IMR-90 (cell line): ENCODE data around the gene ZRANB3. TPM values are rescaled to one million over a fixed set of nuclear protein-coding genes. Genes with fewer than 3 reads are reported as not detected.

Experiments
- ATAC-seq: fragments of 200-7000 bp; cut with Tn5 transposase; 2 replicates; pipeline ENCODE4 v1.9.1; 2020; ENCODE audit warnings: low read depth, mild to moderate bottlenecking, moderate library complexity
- BruUV-seq: library from RNA; stranded (reverse); fragments of 400-500 nt; replicated peaks from 2 replicates; lab custom pipeline; 2021; lab: Mats Ljungman, UMichigan
- CTCF ChIA-PET: fragments of 300-600 bp; formaldehyde crosslinking; extraction: SDS; loops from one replicate; lab custom pipeline; 2021; ENCODE audit warnings: antibody characterized with exemption; lab: Yijun Ruan, JAX
- POLR2A ChIA-PET: fragments of 300-600 bp; sonication (Branson Sonifier 250); formaldehyde crosslinking; loops from one replicate; lab custom pipeline; 2022; ENCODE audit warnings: antibody characterized with exemption; ENCODE audit not compliant: unreplicated experiment; lab: Charles Lee
- DNase-seq: peaks from one replicate; pipeline ENCODE4 v3.0.0; 2013
- H2AFZ ChIP-seq: replicated peaks from 2 replicates; pipeline ENCODE3; 2013; ENCODE audit warnings: low read length, mild to moderate bottlenecking; ENCODE audit not compliant: poor library complexity
- H2AK5ac ChIP-seq: 2 replicates; pipeline ENCODE4 v1.6.1; 2013; ENCODE audit warnings: low read depth, low read length, inconsistent platforms
- H2AK9ac ChIP-seq: replicated peaks from 2 replicates; pipeline ENCODE3; 2013; ENCODE audit warnings: mild to moderate bottlenecking, low read depth, low read length, moderate library complexity; ENCODE audit not compliant: poor library complexity
- H2BK120ac ChIP-seq: 2 replicates; pipeline ENCODE4 v1.6.1; 2013; ENCODE audit warnings: low read depth, low read length, inconsistent platforms
- H2BK15ac ChIP-seq: 3 replicates; pipeline ENCODE4 v1.6.1; 2013; ENCODE audit warnings: low read depth, low read length, inconsistent platforms
- H2BK20ac ChIP-seq: 2 replicates; pipeline ENCODE4 v1.6.1; 2013; ENCODE audit warnings: low read depth, mild to moderate bottlenecking, inconsistent platforms, low read length, moderate library complexity
- H2BK5ac ChIP-seq: 2 replicates; pipeline ENCODE4 v1.6.1; 2013; ENCODE audit warnings: mild to moderate bottlenecking, low read depth, low read length, inconsistent platforms; ENCODE audit not compliant: poor library complexity, severe bottlenecking
- H3K14ac ChIP-seq: replicated peaks from 2 replicates; pipeline ENCODE4 v1.6.1; 2013; ENCODE audit warnings: low read depth, low read length, inconsistent platforms
- H3K18ac ChIP-seq: 2 replicates; pipeline ENCODE4 v1.6.1; 2013; ENCODE audit warnings: low read depth, low read length, control low read depth
- H3K23ac ChIP-seq: 2 replicates; pipeline ENCODE4 v1.6.1; 2013; ENCODE audit warnings: low read depth, low read length, inconsistent platforms
- H3K27ac ChIP-seq: 2 replicates; pipeline ENCODE4 v1.5.1; 2013; ENCODE audit warnings: mild to moderate bottlenecking, control low read depth, low read length; ENCODE audit not compliant: insufficient read depth
- H3K27me3 ChIP-seq: 2 replicates; pipeline ENCODE4 v1.6.1; 2013; ENCODE audit warnings: low read length; ENCODE audit not compliant: control insufficient read depth, insufficient read depth
- H3K36me3 ChIP-seq: 2 replicates; pipeline ENCODE4 v1.6.1; 2013; ENCODE audit warnings: low read length, mixed read lengths; ENCODE audit not compliant: control insufficient read depth, insufficient read depth
- H3K4ac ChIP-seq: 2 replicates; pipeline ENCODE4 v1.6.1; 2013; ENCODE audit warnings: low read depth, low read length, inconsistent platforms
- H3K4me1 ChIP-seq: 2 replicates; pipeline ENCODE4 v1.6.1; 2013; ENCODE audit warnings: low read length, mixed read lengths; ENCODE audit not compliant: control insufficient read depth, insufficient read depth
- H3K4me2 ChIP-seq: 2 replicates; pipeline ENCODE4 v1.6.1; 2013; ENCODE audit warnings: low read depth, mild to moderate bottlenecking, control low read depth, low read length, moderate library complexity
- H3K4me3 ChIP-seq: 2 replicates; pipeline ENCODE4 v1.5.1; 2013; ENCODE audit warnings: low read depth, mild to moderate bottlenecking, control low read depth, low read length, moderate library complexity; ENCODE audit not compliant: insufficient read depth
- H3K56ac ChIP-seq: 2 replicates; pipeline ENCODE4 v1.6.1; 2013; ENCODE audit warnings: low read length, inconsistent platforms; ENCODE audit not compliant: insufficient read depth; ENCODE audit errors: extremely low read depth
- H3K79me1 ChIP-seq, 2 experiments: 2 replicates each; pipeline ENCODE4 v1.6.1; 2013; ENCODE audit warnings: low read length in 2 of 2, inconsistent platforms in 1 of 2, low read depth in 1 of 2
- H3K9ac ChIP-seq: 2 replicates; pipeline ENCODE4 v1.6.1; 2013; ENCODE audit warnings: low read depth, low read length, control low read depth
- H3K9me1 ChIP-seq: 2 replicates; pipeline ENCODE4 v1.6.1; 2013; ENCODE audit warnings: low read length, inconsistent platforms; ENCODE audit not compliant: insufficient read depth
- H3K9me3 ChIP-seq: 2 replicates; pipeline ENCODE4 v1.6.1; 2013; ENCODE audit warnings: low read length; ENCODE audit not compliant: control insufficient read depth, insufficient read depth
- H4K20me1 ChIP-seq: 2 replicates; pipeline ENCODE4 v1.6.1; 2013; ENCODE audit warnings: low read length, inconsistent platforms; ENCODE audit not compliant: insufficient read depth
- H4K5ac ChIP-seq: 2 replicates; pipeline ENCODE4 v1.6.1; 2013; ENCODE audit warnings: mild to moderate bottlenecking, low read depth, low read length, control low read depth
- H4K8ac ChIP-seq, 2 experiments: 2 replicates each; pipeline ENCODE4 v1.6.1; 2013; ENCODE audit warnings: low read depth in 2 of 2, low read length in 2 of 2, control low read depth in 1 of 2, inconsistent platforms in 1 of 2
- H4K91ac ChIP-seq: 2 replicates; pipeline ENCODE4 v1.6.1; 2013; ENCODE audit warnings: low read depth, low read length, inconsistent platforms; ENCODE audit not compliant: insufficient read depth
- FOS ChIP-seq: fragments of 150-350 bp; IDR thresholded peaks from 2 replicates; pipeline ENCODE4 v1.6.1; 2016; ENCODE audit warnings: low read depth, low read length
- POLR2A ChIP-seq: IDR thresholded peaks from 2 replicates; pipeline ENCODE4 v1.6.1; 2012; ENCODE audit warnings: mild to moderate bottlenecking, low read depth, low read length
- WGBS, 2 experiments: methylation state at CpG; one replicate each; pipeline versions ENCODE4 v1.1.5 to v1.1.7; 2013; ENCODE audit warnings: missing lambda C conversion rate in 2 of 2; ENCODE audit not compliant: insufficient read length in 1 of 2; ENCODE audit errors: extremely low coverage in 2 of 2; 5-methylcytosine and 5-hydroxymethylcytosine counted together
- dilution Hi-C: fragments of 300-500 bp; cut with HindIII; formaldehyde crosslinking; loops from one replicate; pipeline ENCODE4 v1.14.3; 2018; ENCODE audit warnings: low sequenced_read_pairs; ENCODE audit not compliant: unreplicated experiment
- in situ Hi-C: fragments of 300-500 bp; cut with MboI; formaldehyde crosslinking; loops from 3 replicates; pipeline ENCODE4 v1.14.3; 2019; ENCODE audit warnings: low sequenced_read_pairs, inconsistent platforms, mixed read lengths
- intact Hi-C: fragments of 100-400 bp; cut with micrococcal nuclease; formaldehyde crosslinking; loops from 2 replicates; pipeline ENCODE4 v1.10.0; 2022
- polyA plus RNA-seq, 3 experiments: library from polyadenylated mRNA; depleted of rRNA; stranded (reverse); fragments of >200 nt; gene quantifications; 2 replicates each; pipeline ENCODE4 v1.2.3, GENCODE V29; 2012; ENCODE audit warnings: low replicate concordance in 1 of 3
- total RNA-seq: library from RNA; depleted of rRNA; stranded (reverse); fragments of >200 nt; gene quantifications from 2 replicates; pipeline ENCODE4 v1.2.3, GENCODE V29; 2012
- TF ChIP-seq, protein P1 (sequence below): conservative IDR thresholded peaks from 2 replicates; pipeline ENCODE4 v1.5.1; 2012; ENCODE audit warnings: mild to moderate bottlenecking, low read depth, low read length, improper control_type of control experiment

ZRANB3 gene
- total and polyA plus RNA-seq, 2 of the 4 experiments (the other 2 are of a cell fraction) = 3.4 to 9.3 TPM

DNA sequence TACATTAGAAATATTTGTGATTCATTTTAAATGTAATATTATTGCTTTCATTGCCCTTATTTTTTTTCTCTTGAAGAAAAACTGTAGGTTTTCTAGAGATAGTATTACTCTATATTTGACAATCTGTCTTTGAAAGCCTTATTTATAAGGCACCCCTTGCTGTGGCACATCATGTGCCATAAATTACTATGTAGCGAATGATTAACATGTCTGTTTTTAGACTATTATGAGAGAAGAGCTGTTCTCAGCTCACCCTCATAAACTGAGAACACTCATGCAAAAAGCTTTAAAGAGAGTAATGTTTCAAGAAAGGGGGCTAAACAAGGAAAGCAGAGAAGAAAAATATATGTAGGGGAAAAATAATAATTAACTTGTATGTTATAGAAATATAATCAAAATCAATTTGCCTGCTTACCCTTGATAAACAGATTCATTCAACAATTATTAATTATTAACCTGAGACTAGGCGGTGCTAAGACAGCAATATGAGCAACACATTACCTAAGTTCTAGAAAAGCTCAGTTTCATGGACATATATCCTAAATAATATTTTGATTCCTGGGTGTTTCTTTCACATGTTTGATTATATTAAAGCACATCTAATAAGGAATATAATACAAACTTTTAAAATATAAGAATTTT, 409.9 kb downstream of the ZRANB3 start:
- no peak overlapping the region for H3K18ac ChIP-seq
- ATAC-seq (no peak), DNase-seq (no peak)
- no peak overlapping the region for H2BK20ac ChIP-seq
- H3K27ac ChIP-seq = no peak overlapping the region
- no peak overlapping the region for H3K4me2 ChIP-seq
- no peak overlapping the region for H4K5ac ChIP-seq
- H2AFZ ChIP-seq = no peak overlapping the region
- no peaks in the 10 kb centered on the region for H4K20me1 ChIP-seq
- H3K27me3 ChIP-seq = no peaks in the 10 kb centered on the region
- peaks cover 8 to 10% of the 10 kb centered on the region in 2 experiments; a peak in 2 of 4 replicates for H3K79me1 ChIP-seq
- intact Hi-C loops = no loop called here
- H3K9me1 ChIP-seq = peaks cover 2% of the 10 kb centered on the region; the same call in 1 of the 2 replicates
- no peak overlapping the region for H4K91ac ChIP-seq
- no peak overlapping the region for H3K9ac ChIP-seq
- no peak overlapping the region for H3K4ac ChIP-seq
- dilution Hi-C loops = no loop called here
- no TSS peak for BruUV-seq
- TF ChIP-seq FOS = no peak
- TF ChIP-seq, protein P1, sequence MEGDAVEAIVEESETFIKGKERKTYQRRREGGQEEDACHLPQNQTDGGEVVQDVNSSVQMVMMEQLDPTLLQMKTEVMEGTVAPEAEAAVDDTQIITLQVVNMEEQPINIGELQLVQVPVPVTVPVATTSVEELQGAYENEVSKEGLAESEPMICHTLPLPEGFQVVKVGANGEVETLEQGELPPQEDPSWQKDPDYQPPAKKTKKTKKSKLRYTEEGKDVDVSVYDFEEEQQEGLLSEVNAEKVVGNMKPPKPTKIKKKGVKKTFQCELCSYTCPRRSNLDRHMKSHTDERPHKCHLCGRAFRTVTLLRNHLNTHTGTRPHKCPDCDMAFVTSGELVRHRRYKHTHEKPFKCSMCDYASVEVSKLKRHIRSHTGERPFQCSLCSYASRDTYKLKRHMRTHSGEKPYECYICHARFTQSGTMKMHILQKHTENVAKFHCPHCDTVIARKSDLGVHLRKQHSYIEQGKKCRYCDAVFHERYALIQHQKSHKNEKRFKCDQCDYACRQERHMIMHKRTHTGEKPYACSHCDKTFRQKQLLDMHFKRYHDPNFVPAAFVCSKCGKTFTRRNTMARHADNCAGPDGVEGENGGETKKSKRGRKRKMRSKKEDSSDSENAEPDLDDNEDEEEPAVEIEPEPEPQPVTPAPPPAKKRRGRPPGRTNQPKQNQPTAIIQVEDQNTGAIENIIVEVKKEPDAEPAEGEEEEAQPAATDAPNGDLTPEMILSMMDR = no peak
- no peak for TF ChIP-seq POLR2A
- no peak overlapping the region for H3K14ac ChIP-seq
- in situ Hi-C loops = no loop called here
- ChIA-PET CTCF (no interaction called here), POLR2A (no interaction called here)
- H3K56ac ChIP-seq = no peak overlapping the region
- H3K36me3 ChIP-seq = 0 out of 2 replicates have a peak, but pooled peaks cover 8% of the 10 kb centered on the region
- no CpG with 5 or more reads among the region's 2 CpGs for whole genome bisulfite sequencing, 2 experiments
- H2AK5ac ChIP-seq = no peak overlapping the region
- H3K4me3 ChIP-seq = no peak overlapping the region
- H2BK120ac ChIP-seq = no peak overlapping the region
- H3K23ac ChIP-seq = no peak overlapping the region
- no peaks in the 10 kb centered on the region for H3K9me3 ChIP-seq
- no peak overlapping the region for H2BK15ac ChIP-seq
- H4K8ac ChIP-seq = no peak overlapping the region
- no peak overlapping the region for H2AK9ac ChIP-seq
- H3K4me1 ChIP-seq = peaks cover 2% of the 10 kb centered on the region; the same call in 1 of the 2 replicates
- no peak overlapping the region for H2BK5ac ChIP-seq
